IMR-90 (cell line): ENCODE measurements around the gene WWC1. TPM values are rescaled to one million over a fixed set of nuclear protein-coding genes. Genes with fewer than 3 reads are reported as not detected.
A peak's percentile ranks its signal among the peaks of the same experiment; 100 is the strongest.

Source experiments
- ATAC-seq: fragments of 200-7000 bp; cut with Tn5 transposase; 2 replicates; pipeline ENCODE4 v1.9.1; 2020; ENCODE audit warnings: low read depth, mild to moderate bottlenecking, moderate library complexity
- BruUV-seq: library from RNA; stranded (reverse); fragments of 400-500 nt; replicated peaks from 2 replicates; lab custom pipeline; 2021; lab: Mats Ljungman, UMichigan
- CTCF ChIA-PET: fragments of 300-600 bp; formaldehyde crosslinking; extraction: SDS; loops from one replicate; lab custom pipeline; 2021; ENCODE audit warnings: antibody characterized with exemption; lab: Yijun Ruan, JAX
- POLR2A ChIA-PET: fragments of 300-600 bp; sonication (Branson Sonifier 250); formaldehyde crosslinking; loops from one replicate; lab custom pipeline; 2022; ENCODE audit warnings: antibody characterized with exemption; ENCODE audit not compliant: unreplicated experiment; lab: Charles Lee
- DNase-seq: peaks from one replicate; pipeline ENCODE4 v3.0.0; 2013
- H2AFZ ChIP-seq: replicated peaks from 2 replicates; pipeline ENCODE3; 2013; ENCODE audit warnings: low read length, mild to moderate bottlenecking; ENCODE audit not compliant: poor library complexity
- H2AK5ac ChIP-seq: 2 replicates; pipeline ENCODE4 v1.6.1; 2013; ENCODE audit warnings: low read depth, low read length, inconsistent platforms
- H2AK9ac ChIP-seq: replicated peaks from 2 replicates; pipeline ENCODE3; 2013; ENCODE audit warnings: mild to moderate bottlenecking, low read depth, low read length, moderate library complexity; ENCODE audit not compliant: poor library complexity
- H2BK120ac ChIP-seq: 2 replicates; pipeline ENCODE4 v1.6.1; 2013; ENCODE audit warnings: low read depth, low read length, inconsistent platforms
- H2BK15ac ChIP-seq: 3 replicates; pipeline ENCODE4 v1.6.1; 2013; ENCODE audit warnings: low read depth, low read length, inconsistent platforms
- H2BK20ac ChIP-seq: 2 replicates; pipeline ENCODE4 v1.6.1; 2013; ENCODE audit warnings: low read depth, mild to moderate bottlenecking, inconsistent platforms, low read length, moderate library complexity
- H2BK5ac ChIP-seq: 2 replicates; pipeline ENCODE4 v1.6.1; 2013; ENCODE audit warnings: mild to moderate bottlenecking, low read depth, low read length, inconsistent platforms; ENCODE audit not compliant: poor library complexity, severe bottlenecking
- H3K14ac ChIP-seq: replicated peaks from 2 replicates; pipeline ENCODE4 v1.6.1; 2013; ENCODE audit warnings: low read depth, low read length, inconsistent platforms
- H3K18ac ChIP-seq: 2 replicates; pipeline ENCODE4 v1.6.1; 2013; ENCODE audit warnings: low read depth, low read length, control low read depth
- H3K23ac ChIP-seq: 2 replicates; pipeline ENCODE4 v1.6.1; 2013; ENCODE audit warnings: low read depth, low read length, inconsistent platforms
- H3K27ac ChIP-seq: 2 replicates; pipeline ENCODE4 v1.5.1; 2013; ENCODE audit warnings: mild to moderate bottlenecking, control low read depth, low read length; ENCODE audit not compliant: insufficient read depth
- H3K27me3 ChIP-seq: 2 replicates; pipeline ENCODE4 v1.6.1; 2013; ENCODE audit warnings: low read length; ENCODE audit not compliant: control insufficient read depth, insufficient read depth
- H3K36me3 ChIP-seq: 2 replicates; pipeline ENCODE4 v1.6.1; 2013; ENCODE audit warnings: low read length, mixed read lengths; ENCODE audit not compliant: control insufficient read depth, insufficient read depth
- H3K4ac ChIP-seq: 2 replicates; pipeline ENCODE4 v1.6.1; 2013; ENCODE audit warnings: low read depth, low read length, inconsistent platforms
- H3K4me1 ChIP-seq: 2 replicates; pipeline ENCODE4 v1.6.1; 2013; ENCODE audit warnings: low read length, mixed read lengths; ENCODE audit not compliant: control insufficient read depth, insufficient read depth
- H3K4me2 ChIP-seq: 2 replicates; pipeline ENCODE4 v1.6.1; 2013; ENCODE audit warnings: low read depth, mild to moderate bottlenecking, control low read depth, low read length, moderate library complexity
- H3K4me3 ChIP-seq: 2 replicates; pipeline ENCODE4 v1.5.1; 2013; ENCODE audit warnings: low read depth, mild to moderate bottlenecking, control low read depth, low read length, moderate library complexity; ENCODE audit not compliant: insufficient read depth
- H3K56ac ChIP-seq: 2 replicates; pipeline ENCODE4 v1.6.1; 2013; ENCODE audit warnings: low read length, inconsistent platforms; ENCODE audit not compliant: insufficient read depth; ENCODE audit errors: extremely low read depth
- H3K79me1 ChIP-seq, 2 experiments: 2 replicates each; pipeline ENCODE4 v1.6.1; 2013; ENCODE audit warnings: low read length in 2 of 2, inconsistent platforms in 1 of 2, low read depth in 1 of 2
- H3K9ac ChIP-seq: 2 replicates; pipeline ENCODE4 v1.6.1; 2013; ENCODE audit warnings: low read depth, low read length, control low read depth
- H3K9me1 ChIP-seq: 2 replicates; pipeline ENCODE4 v1.6.1; 2013; ENCODE audit warnings: low read length, inconsistent platforms; ENCODE audit not compliant: insufficient read depth
- H3K9me3 ChIP-seq: 2 replicates; pipeline ENCODE4 v1.6.1; 2013; ENCODE audit warnings: low read length; ENCODE audit not compliant: control insufficient read depth, insufficient read depth
- H4K20me1 ChIP-seq: 2 replicates; pipeline ENCODE4 v1.6.1; 2013; ENCODE audit warnings: low read length, inconsistent platforms; ENCODE audit not compliant: insufficient read depth
- H4K5ac ChIP-seq: 2 replicates; pipeline ENCODE4 v1.6.1; 2013; ENCODE audit warnings: mild to moderate bottlenecking, low read depth, low read length, control low read depth
- H4K8ac ChIP-seq, 2 experiments: 2 replicates each; pipeline ENCODE4 v1.6.1; 2013; ENCODE audit warnings: low read depth in 2 of 2, low read length in 2 of 2, control low read depth in 1 of 2, inconsistent platforms in 1 of 2
- H4K91ac ChIP-seq: 2 replicates; pipeline ENCODE4 v1.6.1; 2013; ENCODE audit warnings: low read depth, low read length, inconsistent platforms; ENCODE audit not compliant: insufficient read depth
- BHLHE40 ChIP-seq: fragments of 150-350 bp; IDR thresholded peaks from 2 replicates; pipeline ENCODE4 v1.6.1; 2016; ENCODE audit warnings: mild to moderate bottlenecking, low read depth, low read length
- CHD1 ChIP-seq: IDR thresholded peaks from 2 replicates; pipeline ENCODE4 v1.6.1; 2012; ENCODE audit warnings: low read depth, low read length, improper control_type of control experiment
- FOS ChIP-seq: fragments of 150-350 bp; IDR thresholded peaks from 2 replicates; pipeline ENCODE4 v1.6.1; 2016; ENCODE audit warnings: low read depth, low read length
- MAZ ChIP-seq: IDR thresholded peaks from 2 replicates; pipeline ENCODE4 v1.6.1; 2012; ENCODE audit warnings: low read depth, mild to moderate bottlenecking, low read length, improper control_type of control experiment, moderate library complexity, borderline replicate concordance
- MXI1 ChIP-seq: IDR thresholded peaks from 2 replicates; pipeline ENCODE4 v1.6.1; 2012; ENCODE audit warnings: low read depth, mild to moderate bottlenecking, low read length, moderate library complexity, borderline replicate concordance
- NFE2L2 ChIP-seq: fragments of 150-350 bp; IDR thresholded peaks from 2 replicates; pipeline ENCODE4 v1.6.1; 2016; ENCODE audit warnings: low read depth, mild to moderate bottlenecking, low read length
- POLR2A ChIP-seq: IDR thresholded peaks from 2 replicates; pipeline ENCODE4 v1.6.1; 2012; ENCODE audit warnings: mild to moderate bottlenecking, low read depth, low read length
- RCOR1 ChIP-seq: IDR thresholded peaks from 2 replicates; pipeline ENCODE4 v1.6.1; 2012; ENCODE audit warnings: mild to moderate bottlenecking, low read length, improper control_type of control experiment; ENCODE audit not compliant: insufficient replicate concordance
- RFX5 ChIP-seq: IDR thresholded peaks from 2 replicates; pipeline ENCODE4 v1.8.0; 2012; ENCODE audit warnings: low read depth, mild to moderate bottlenecking, low read length, moderate library complexity
- USF2 ChIP-seq: fragments of 150-350 bp; IDR thresholded peaks from 2 replicates; pipeline ENCODE4 v1.6.1; 2017; ENCODE audit warnings: mild to moderate bottlenecking, antibody characterized with exemption, low read length, low read depth
- WGBS, 2 experiments: methylation state at CpG; one replicate each; pipeline versions ENCODE4 v1.1.5 to v1.1.7; 2013; ENCODE audit warnings: missing lambda C conversion rate in 2 of 2; ENCODE audit not compliant: insufficient read length in 1 of 2; ENCODE audit errors: extremely low coverage in 2 of 2; 5-methylcytosine and 5-hydroxymethylcytosine counted together
- dilution Hi-C: fragments of 300-500 bp; cut with HindIII; formaldehyde crosslinking; loops from one replicate; pipeline ENCODE4 v1.14.3; 2018; ENCODE audit warnings: low sequenced_read_pairs; ENCODE audit not compliant: unreplicated experiment
- in situ Hi-C: fragments of 300-500 bp; cut with MboI; formaldehyde crosslinking; loops from 3 replicates; pipeline ENCODE4 v1.14.3; 2019; ENCODE audit warnings: low sequenced_read_pairs, inconsistent platforms, mixed read lengths
- intact Hi-C: fragments of 100-400 bp; cut with micrococcal nuclease; formaldehyde crosslinking; loops from 2 replicates; pipeline ENCODE4 v1.10.0; 2022
- polyA plus RNA-seq, 3 experiments: library from polyadenylated mRNA; depleted of rRNA; stranded (reverse); fragments of >200 nt; gene quantifications; 2 replicates each; pipeline ENCODE4 v1.2.3, GENCODE V29; 2012; ENCODE audit warnings: low replicate concordance in 1 of 3
- total RNA-seq: library from RNA; depleted of rRNA; stranded (reverse); fragments of >200 nt; gene quantifications from 2 replicates; pipeline ENCODE4 v1.2.3, GENCODE V29; 2012
- TF ChIP-seq, protein P1 (sequence below): conservative IDR thresholded peaks from 2 replicates; pipeline ENCODE4 v1.5.1; 2012; ENCODE audit warnings: mild to moderate bottlenecking, low read depth, low read length, improper control_type of control experiment

WWC1 gene
- total and polyA plus RNA-seq, 2 of the 4 experiments (the other 2 are of a cell fraction), result 9.1 to 10.3 TPM

DNA sequence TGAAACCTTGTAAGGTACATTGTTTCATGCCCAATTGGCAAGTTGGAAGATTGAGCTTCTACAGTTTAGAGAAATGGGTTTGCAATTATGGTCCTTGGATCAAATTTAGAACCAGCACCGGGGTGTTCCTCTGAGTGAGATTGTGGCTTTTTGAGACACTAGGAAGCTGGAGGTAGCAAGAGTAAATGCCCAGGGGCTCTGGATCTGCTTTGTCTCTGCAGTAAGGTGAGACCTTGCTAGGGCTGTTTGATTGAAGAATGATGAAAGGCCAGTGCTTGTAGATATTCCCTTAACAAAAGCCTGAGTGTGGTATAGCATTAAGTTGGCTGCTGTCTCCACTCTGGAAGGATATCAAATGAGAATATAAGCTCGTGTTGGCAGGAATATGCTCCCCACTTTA lies 36.0 kb downstream of the WWC1 start:
- WGBS, 2 experiments, result no CpG with 5 or more reads among the region's 2 CpGs
- H3K14ac ChIP-seq, result no peak overlapping the region; the same call in 1 of the 2 replicates
- no peaks in the 10 kb centered on the region for H3K27me3 ChIP-seq
- H3K79me1 ChIP-seq, result peaks cover 8 to 24% of the 10 kb centered on the region in 2 experiments
- H3K9ac ChIP-seq, result no peak overlapping the region
- peak overlapping the region; percentile 10; the same call in 1 of the 2 replicates for H2AK5ac ChIP-seq
- H4K91ac ChIP-seq, result no peak overlapping the region; the same call in 1 of the 2 replicates
- no peak overlapping the region for H3K4me2 ChIP-seq
- peak overlapping the region; percentile 16; the same call in 1 of the 2 replicates for H2BK120ac ChIP-seq
- no peak overlapping the region for H2AK9ac ChIP-seq
- no peaks in the 10 kb centered on the region for H3K36me3 ChIP-seq
- peaks cover 14% of the 10 kb centered on the region for H3K9me1 ChIP-seq
- no peak overlapping the region for H3K56ac ChIP-seq
- H3K27ac ChIP-seq, result no peak overlapping the region
- H4K8ac ChIP-seq, result 0 out of 4 replicates have a peak overlapping the region, but pooled peaks of 1 of the 2 experiments have one; percentile 0
- ATAC-seq (no peak), DNase-seq (no peak)
- H2AFZ ChIP-seq, result no peak overlapping the region
- H3K9me3 ChIP-seq, result no peaks in the 10 kb centered on the region
- CTCF ChIA-PET, result interaction anchor here (0.6 to 1.3 kb wide), 3 partner anchors 13 to 41 kb away, joined by 3 read pairs; no protein-coding TSS in a partner anchor
- H3K23ac ChIP-seq, result no peak overlapping the region
- peaks cover 26% of the 10 kb centered on the region for H3K4me1 ChIP-seq
- H2BK15ac ChIP-seq, result peak overlapping the region; percentile 23; the same call in 1 of the 3 replicates
- in situ Hi-C loops (no loop called here), intact Hi-C loops (no loop called here), dilution Hi-C loops (no loop called here)
- H2BK5ac ChIP-seq, result no peak overlapping the region
- H3K4ac ChIP-seq, result peak overlapping the region; percentile 23; the same call in 1 of the 2 replicates
- POLR2A ChIA-PET, result no interaction called here
- no TSS peak for BruUV-seq
- peak overlapping the region; percentile 59; the same call in 1 of the 2 replicates for H3K18ac ChIP-seq
- TF ChIP-seq RFX5 (no peak), BHLHE40 (no peak), MXI1 (no peak), POLR2A (no peak), NFE2L2 (no peak), CHD1 (no peak), MAZ (no peak), FOS (no peak), USF2 (no peak), RCOR1 (no peak)
- TF ChIP-seq, protein P1, sequence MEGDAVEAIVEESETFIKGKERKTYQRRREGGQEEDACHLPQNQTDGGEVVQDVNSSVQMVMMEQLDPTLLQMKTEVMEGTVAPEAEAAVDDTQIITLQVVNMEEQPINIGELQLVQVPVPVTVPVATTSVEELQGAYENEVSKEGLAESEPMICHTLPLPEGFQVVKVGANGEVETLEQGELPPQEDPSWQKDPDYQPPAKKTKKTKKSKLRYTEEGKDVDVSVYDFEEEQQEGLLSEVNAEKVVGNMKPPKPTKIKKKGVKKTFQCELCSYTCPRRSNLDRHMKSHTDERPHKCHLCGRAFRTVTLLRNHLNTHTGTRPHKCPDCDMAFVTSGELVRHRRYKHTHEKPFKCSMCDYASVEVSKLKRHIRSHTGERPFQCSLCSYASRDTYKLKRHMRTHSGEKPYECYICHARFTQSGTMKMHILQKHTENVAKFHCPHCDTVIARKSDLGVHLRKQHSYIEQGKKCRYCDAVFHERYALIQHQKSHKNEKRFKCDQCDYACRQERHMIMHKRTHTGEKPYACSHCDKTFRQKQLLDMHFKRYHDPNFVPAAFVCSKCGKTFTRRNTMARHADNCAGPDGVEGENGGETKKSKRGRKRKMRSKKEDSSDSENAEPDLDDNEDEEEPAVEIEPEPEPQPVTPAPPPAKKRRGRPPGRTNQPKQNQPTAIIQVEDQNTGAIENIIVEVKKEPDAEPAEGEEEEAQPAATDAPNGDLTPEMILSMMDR, result no peak
- H4K5ac ChIP-seq, result peak overlapping the region; percentile 18; the same call in 1 of the 2 replicates
- 0 out of 2 replicates have a peak overlapping the region, but pooled peaks have one; percentile 39 for H2BK20ac ChIP-seq
- no peak overlapping the region for H3K4me3 ChIP-seq
- H4K20me1 ChIP-seq, result no peaks in the 10 kb centered on the region
